B cell (primary cell): ENCODE measurements around the gene VIPR2. TPM values are rescaled to one million over a fixed set of nuclear protein-coding genes. Genes with fewer than 3 reads are reported as not detected.

ENCODE experiments used
- ATAC-seq: fragments of 200-7000 bp; cut with Tn5 transposase; one replicate; pipeline ENCODE4 v1.10.0; 2021; ENCODE audit warnings: low read depth, mild to moderate bottlenecking, moderate number of reproducible peaks, moderate library complexity
- CTCF ChIA-PET: fragments of 350-600 bp; sonication (Branson Sonifier 250); formaldehyde crosslinking; loops from one replicate; lab custom pipeline; 2021; ENCODE audit warnings: antibody characterized with exemption, inconsistent platforms; lab: Charles Lee
- POLR2A ChIA-PET: fragments of 350-600 bp; sonication (Branson Sonifier 250); formaldehyde crosslinking; loops from one replicate; lab custom pipeline; 2021; ENCODE audit warnings: antibody characterized with exemption; lab: Charles Lee
- DNase-seq: peaks from one replicate; pipeline ENCODE4 v3.0.0; 2013
- H2AFZ ChIP-seq: 2 replicates; pipeline ENCODE4 v1.6.1; 2012; ENCODE audit warnings: mild to moderate bottlenecking, low read depth, low read length; ENCODE audit not compliant: insufficient read depth, poor library complexity, severe bottlenecking
- H3K27ac ChIP-seq, 2 donors: 1 replicate in 1 of 2; 2 replicates in 1 of 2; pipeline ENCODE4 v1.5.1; 2012 to 2013; ENCODE audit warnings: low read length in 2 of 2, mild to moderate bottlenecking in 2 of 2, moderate library complexity in 1 of 2
- H3K27me3 ChIP-seq, 4 experiments: fragments of 200-600 bp in 1 of 4; sonication (generic) in 1 of 4; replicated peaks in 1 of 4; 1 replicate in 2 of 4; 2 replicates in 2 of 4; pipeline versions ENCODE4 v1.6.1 to v1.7.0; 2013 to 2016; ENCODE audit warnings: low read length in 3 of 4, mild to moderate bottlenecking in 2 of 4, mixed read lengths in 1 of 4, moderate library complexity in 1 of 4; ENCODE audit not compliant: insufficient read depth in 4 of 4, control insufficient read depth in 3 of 4; ENCODE audit errors: control extremely low read depth in 1 of 4
- H3K36me3 ChIP-seq, 2 experiments: replicated peaks in 1 of 2; 1 replicate in 1 of 2; 2 replicates in 1 of 2; pipeline versions ENCODE4 v1.6.1 to v1.7.1; 2013; ENCODE audit warnings: low read length in 1 of 2; ENCODE audit not compliant: insufficient read depth in 2 of 2, control insufficient read depth in 1 of 2; ENCODE audit errors: control extremely low read depth in 1 of 2, extremely low read depth in 1 of 2
- H3K4me1 ChIP-seq, 2 donors: fragments of 200-600 bp in 1 of 2; sonication (generic) in 1 of 2; 1 replicate in 1 of 2; 2 replicates in 1 of 2; pipeline versions ENCODE4 v1.5.1 to v1.6.1; 2013 to 2017; ENCODE audit warnings: low read length in 2 of 2; ENCODE audit not compliant: control insufficient read depth in 2 of 2, insufficient read depth in 2 of 2
- H3K4me2 ChIP-seq: replicated peaks from 2 replicates; pipeline ENCODE3; 2012; ENCODE audit warnings: mild to moderate bottlenecking, low read depth, low read length; ENCODE audit not compliant: poor library complexity, severe bottlenecking
- H3K4me3 ChIP-seq, 5 experiments: fragments of 200-600 bp in 1 of 5; sonication (generic) in 1 of 5; 1 replicate in 3 of 5; 2 replicates in 2 of 5; pipeline versions ENCODE4 v1.5.1 to v1.7.0; 2011 to 2016; ENCODE audit warnings: low read length in 4 of 5, mild to moderate bottlenecking in 4 of 5, low read depth in 2 of 5, control low read depth in 1 of 5, moderate library complexity in 1 of 5; ENCODE audit not compliant: insufficient read depth in 1 of 5; ENCODE audit errors: control extremely low read depth in 1 of 5, extremely low read depth in 1 of 5
- H3K79me2 ChIP-seq: fragments of 200-600 bp; sonication (generic); one replicate; pipeline ENCODE4 v1.6.0; 2016; ENCODE audit warnings: low read length; ENCODE audit not compliant: control insufficient read depth, insufficient read depth
- H3K9ac ChIP-seq: fragments of 200-600 bp; sonication (generic); 2 replicates; pipeline ENCODE4 v1.6.1; 2017; ENCODE audit warnings: mild to moderate bottlenecking, low read length, moderate library complexity
- H3K9me3 ChIP-seq, 3 donors: one replicate each; pipeline versions ENCODE4 v1.6.1 to v1.7.1; 2013; ENCODE audit warnings: low read length in 2 of 3; ENCODE audit not compliant: control insufficient read depth in 2 of 3, insufficient read depth in 1 of 3; ENCODE audit errors: control extremely low read depth in 1 of 3
- H4K20me1 ChIP-seq: 2 replicates; pipeline ENCODE4 v1.6.0; 2012; ENCODE audit warnings: mild to moderate bottlenecking, low read length; ENCODE audit not compliant: insufficient read depth, control insufficient read depth, poor library complexity, severe bottlenecking
- H3K27ac Mint-ChIP-seq: one replicate; pipeline ENCODE4 v1.8.0; 2021; ENCODE audit warnings: mixed read lengths
- H3K27me3 Mint-ChIP-seq: one replicate; pipeline ENCODE4 v1.8.0; 2021; ENCODE audit warnings: mixed read lengths
- H3K4me1 Mint-ChIP-seq: one replicate; pipeline ENCODE4 v1.8.0; 2021; ENCODE audit warnings: mixed read lengths
- H3K4me3 Mint-ChIP-seq: one replicate; pipeline ENCODE4 v1.8.0; 2021; ENCODE audit warnings: mixed read lengths
- H3K9me3 Mint-ChIP-seq: one replicate; pipeline ENCODE4 v1.8.0; 2022; ENCODE audit warnings: mixed read lengths; ENCODE audit not compliant: insufficient read depth
- EZH2 ChIP-seq: IDR thresholded peaks from 2 replicates; pipeline ENCODE4 v1.6.1; 2012; ENCODE audit warnings: borderline replicate concordance, low read depth, mild to moderate bottlenecking, moderate library complexity, low read length; ENCODE audit not compliant: insufficient read depth, poor library complexity, severe bottlenecking
- WGBS: methylation state at CpG from one replicate; pipeline ENCODE4 v1.1.5; 2013; ENCODE audit warnings: missing lambda C conversion rate; ENCODE audit not compliant: insufficient coverage; 5-methylcytosine and 5-hydroxymethylcytosine counted together
- intact Hi-C: fragments of 100-400 bp; cut with micrococcal nuclease; formaldehyde crosslinking; loops from one replicate; pipeline ENCODE4 v1.10.0; 2022
- polyA plus RNA-seq: library from polyadenylated mRNA; depleted of rRNA; stranded (reverse); fragments of >200 nt; gene quantifications from 2 replicates; pipeline ENCODE4 v1.2.3, GENCODE V29; 2012
- total RNA-seq, 2 donors: library from RNA; stranded (reverse); fragments of 120-200 nt in 1 of 2; gene quantifications; 1 replicate in 1 of 2; 2 replicates in 1 of 2; pipeline versions ENCODE4 v1.2.3 to v1.2.4, GENCODE V29; 2013 to 2022
- TF ChIP-seq, protein P1 (sequence below): fragments of 200-600 bp; IDR thresholded peaks from one replicate; pipeline ENCODE4 v1.8.0; 2022; ENCODE audit warnings: antibody characterized with exemption, mild to moderate bottlenecking

The VIPR2 gene
- total and polyA plus RNA-seq, 2 donors (not counting 1 experiment from before 2014, with no cell fraction given) = not detected

DNA sequence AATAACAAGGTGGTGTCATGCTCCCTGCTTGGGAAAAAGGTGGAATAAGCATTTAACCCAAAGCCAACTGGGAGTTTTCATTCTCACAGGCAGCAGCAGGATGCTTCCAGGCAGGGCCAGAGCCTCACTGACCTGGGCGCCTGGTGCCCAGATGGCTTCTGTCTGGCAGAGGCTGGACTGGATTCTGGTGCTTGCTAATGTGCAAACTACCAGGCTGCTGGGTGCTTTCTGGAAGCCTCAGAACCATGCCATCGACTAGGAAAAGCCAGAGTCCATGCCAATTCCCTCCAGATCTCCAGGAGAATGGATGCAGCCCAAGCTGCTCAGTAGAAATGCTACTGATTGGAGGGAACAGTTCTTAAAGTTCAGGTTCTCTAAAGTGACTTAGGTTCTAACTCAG lies 36.2 kb downstream of the VIPR2 start:
- Mint-ChIP-seq H3K27me3 (peaks cover 14% of the 10 kb centered on the region), H3K4me3 (no peak overlapping the region), H3K9me3 (no peaks in the 10 kb centered on the region), H3K4me1 (no peaks in the 10 kb centered on the region), H3K27ac (no peak overlapping the region)
- ATAC-seq = no peak
- no peak overlapping the region for H3K4me3 ChIP-seq
- peaks cover 0 to 18% (median 0%) of the 10 kb centered on the region in 3 donors for H3K9me3 ChIP-seq
- intact Hi-C loops = no loop called here
- ChIA-PET CTCF (no interaction called here), POLR2A (no interaction called here)
- H3K36me3 ChIP-seq = no peaks in the 10 kb centered on the region
- H3K27me3 ChIP-seq = peaks cover 0 to 12% (median 0%) of the 10 kb centered on the region in 4 experiments
- H3K4me1 ChIP-seq = no peaks in the 10 kb centered on the region
- 75% methylated on average over 2 of the region's 2 CpGs for WGBS
- no peak overlapping the region for H2AFZ ChIP-seq
- H3K79me2 ChIP-seq = no peaks in the 10 kb centered on the region
- no peak overlapping the region for H3K9ac ChIP-seq
- H4K20me1 ChIP-seq = no peaks in the 10 kb centered on the region
- no peak overlapping the region for H3K27ac ChIP-seq
- TF ChIP-seq, protein P1, sequence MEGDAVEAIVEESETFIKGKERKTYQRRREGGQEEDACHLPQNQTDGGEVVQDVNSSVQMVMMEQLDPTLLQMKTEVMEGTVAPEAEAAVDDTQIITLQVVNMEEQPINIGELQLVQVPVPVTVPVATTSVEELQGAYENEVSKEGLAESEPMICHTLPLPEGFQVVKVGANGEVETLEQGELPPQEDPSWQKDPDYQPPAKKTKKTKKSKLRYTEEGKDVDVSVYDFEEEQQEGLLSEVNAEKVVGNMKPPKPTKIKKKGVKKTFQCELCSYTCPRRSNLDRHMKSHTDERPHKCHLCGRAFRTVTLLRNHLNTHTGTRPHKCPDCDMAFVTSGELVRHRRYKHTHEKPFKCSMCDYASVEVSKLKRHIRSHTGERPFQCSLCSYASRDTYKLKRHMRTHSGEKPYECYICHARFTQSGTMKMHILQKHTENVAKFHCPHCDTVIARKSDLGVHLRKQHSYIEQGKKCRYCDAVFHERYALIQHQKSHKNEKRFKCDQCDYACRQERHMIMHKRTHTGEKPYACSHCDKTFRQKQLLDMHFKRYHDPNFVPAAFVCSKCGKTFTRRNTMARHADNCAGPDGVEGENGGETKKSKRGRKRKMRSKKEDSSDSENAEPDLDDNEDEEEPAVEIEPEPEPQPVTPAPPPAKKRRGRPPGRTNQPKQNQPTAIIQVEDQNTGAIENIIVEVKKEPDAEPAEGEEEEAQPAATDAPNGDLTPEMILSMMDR = no peak
- TF ChIP-seq EZH2 = no peak
- H3K4me2 ChIP-seq = no peak overlapping the region
- no peak for DNase-seq

- H3K9me3 ChIP-seq = peaks cover 0 to 14% (median 0%) of the 10 kb centered on the region in 3 donors
- H4K20me1 ChIP-seq = no peaks in the 10 kb centered on the region
- H3K4me2 ChIP-seq = no peak overlapping the region
- Mint-ChIP-seq H3K27me3 (peaks cover 8% of the 10 kb centered on the region), H3K9me3 (no peaks in the 10 kb centered on the region), H3K27ac (no peak overlapping the region), H3K4me1 (no peaks in the 10 kb centered on the region), H3K4me3 (no peak overlapping the region)
- no peaks in the 10 kb centered on the region for H3K4me1 ChIP-seq
- H3K27ac ChIP-seq = no peak overlapping the region
- no peak for ATAC-seq
- CTCF ChIA-PET = no interaction called here
- H3K9ac ChIP-seq = no peak overlapping the region
- intact Hi-C loops = no loop called here
- WGBS = 80% methylated on average over 8 of the region's 13 CpGs
- no peak for DNase-seq
- H3K4me3 ChIP-seq = no peak overlapping the region
- H3K36me3 ChIP-seq = no peaks in the 10 kb centered on the region
- H2AFZ ChIP-seq = no peak overlapping the region
- POLR2A ChIA-PET = no interaction called here
- peaks cover 0 to 3% (median 0%) of the 10 kb centered on the region in 4 experiments for H3K27me3 ChIP-seq
- H3K79me2 ChIP-seq = no peaks in the 10 kb centered on the region
- TF ChIP-seq, protein P1 = no peak
- TF ChIP-seq EZH2 = no peak
These were observed 37.3 kb downstream of the VIPR2 start for GRCh38 chr7:159107161-159107892.
